DOHH2 (cell line): ENCODE measurements around the gene APOA5.

Experiments used
- H3F3A ChIP-seq: fragments of 200-600 bp; sonication (generic), shearing (Covaris generic); 2 replicates; pipeline ENCODE4 v1.6.0; 2016; ENCODE audit warnings: antibody characterized with exemption, mild to moderate bottlenecking; ENCODE audit not compliant: control insufficient read depth, insufficient read depth
- H3K27ac ChIP-seq: fragments of 200-600 bp; sonication (generic); 2 replicates; pipeline ENCODE4 v1.5.1; 2014; ENCODE audit warnings: low read depth, mild to moderate bottlenecking, low read length, moderate library complexity
- H3K27me3 ChIP-seq: fragments of 200-600 bp; sonication (generic); 2 replicates; pipeline ENCODE4 v1.6.1; 2014; ENCODE audit warnings: mild to moderate bottlenecking, low read length, mixed read lengths; ENCODE audit not compliant: control insufficient read depth
- H3K36me3 ChIP-seq: fragments of 200-600 bp; sonication (generic); 2 replicates; pipeline ENCODE4 v1.6.1; 2014; ENCODE audit warnings: mild to moderate bottlenecking, low read length, moderate library complexity, mixed read lengths; ENCODE audit not compliant: control insufficient read depth
- H3K4me1 ChIP-seq: fragments of 200-600 bp; sonication (generic); 2 replicates; pipeline ENCODE4 v1.6.1; 2014; ENCODE audit warnings: mild to moderate bottlenecking, low read length, mixed read lengths; ENCODE audit not compliant: control insufficient read depth
- H3K4me2 ChIP-seq: fragments of 200-600 bp; sonication (generic); 2 replicates; pipeline ENCODE4 v1.6.0; 2014; ENCODE audit warnings: mild to moderate bottlenecking, low read length, moderate library complexity
- H3K4me3 ChIP-seq: fragments of 200-600 bp; sonication (generic); 2 replicates; pipeline ENCODE4 v1.5.1; 2014; ENCODE audit warnings: mild to moderate bottlenecking, low read length, mixed read lengths
- H3K79me2 ChIP-seq: fragments of 200-600 bp; sonication (generic); 2 replicates; pipeline ENCODE4 v1.6.1; 2014; ENCODE audit warnings: mild to moderate bottlenecking, low read length, mixed read lengths; ENCODE audit not compliant: control insufficient read depth
- H3K9me2 ChIP-seq: fragments of 200-600 bp; sonication (generic); replicated peaks from 2 replicates; pipeline ENCODE4 v1.6.1; 2014; ENCODE audit warnings: mild to moderate bottlenecking, low read length, mixed read lengths; ENCODE audit not compliant: control insufficient read depth
- H3K9me3 ChIP-seq: fragments of 200-600 bp; sonication (generic); 2 replicates; pipeline ENCODE4 v1.6.1; 2014; ENCODE audit warnings: antibody characterized with exemption, low read length, mixed read lengths; ENCODE audit not compliant: control insufficient read depth, insufficient read depth
- H4K20me1 ChIP-seq: fragments of 200-600 bp; sonication (generic); 2 replicates; pipeline ENCODE4 v1.6.0; 2014; ENCODE audit warnings: low read depth, mild to moderate bottlenecking, antibody characterized with exemption, low read length, moderate library complexity; ENCODE audit not compliant: control insufficient read depth, insufficient read depth
- CTCF ChIP-seq: fragments of 200-600 bp; sonication (generic); IDR thresholded peaks from one replicate; pipeline ENCODE4 v1.5.1; 2014; ENCODE audit warnings: antibody characterized with exemption, mild to moderate bottlenecking, low read depth, low read length; ENCODE audit not compliant: poor library complexity, severe bottlenecking
- EZH2phosphoT487 ChIP-seq: fragments of 200-600 bp; sonication (generic); IDR thresholded peaks from 2 replicates; pipeline ENCODE4 v1.6.1; 2017; ENCODE audit warnings: borderline replicate concordance, mild to moderate bottlenecking, antibody characterized with exemption, low read length, moderate library complexity, mixed read lengths

The APOA5 gene

DNA sequence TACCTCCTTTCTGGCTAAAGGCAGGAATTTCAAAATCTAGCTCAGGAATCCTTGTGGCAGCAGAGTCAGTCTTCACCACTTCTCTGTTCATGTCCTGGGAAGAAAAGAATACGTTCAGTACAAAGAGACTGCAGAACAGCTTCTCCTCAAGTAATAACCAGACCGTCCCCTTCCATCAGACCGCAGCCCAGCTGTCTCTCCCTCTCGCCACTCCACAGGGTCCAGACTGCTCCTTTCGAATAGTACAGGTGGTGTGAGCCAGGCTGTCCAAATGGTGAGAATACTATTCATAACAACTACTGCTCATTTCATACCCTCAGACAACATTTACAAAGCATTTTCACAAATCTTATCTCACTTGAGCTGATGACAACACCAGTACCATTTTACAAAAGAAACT is 4.7 kb downstream of the APOA5 start:
- Histone ChIP-seq H3K27me3 (no peaks in the 10 kb centered on the region), H3K4me2 (peak overlapping the region; percentile 77), H3K36me3 (peaks cover 57% of the 10 kb centered on the region), H4K20me1 (no peaks in the 10 kb centered on the region), H3K4me1 (peaks cover 21% of the 10 kb centered on the region), H3K9me3 (no peaks in the 10 kb centered on the region), H3K9me2 (no peaks in the 10 kb centered on the region), H3K27ac (no peak overlapping the region), H3K4me3 (peak overlapping the region; percentile 95), H3K79me2 (peaks cover 28% of the 10 kb centered on the region), H3F3A (no peaks in the 10 kb centered on the region)
- no peak for TF ChIP-seq EZH2phosphoT487
- TF ChIP-seq CTCF = no peak

GRCh38 chr11:116786326-116786725 is 5.4 kb downstream of the APOA5 start:
- peaks cover 63% of the 10 kb centered on the region for H3K36me3 ChIP-seq
- no peaks in the 10 kb centered on the region for H3F3A ChIP-seq
- H3K4me1 ChIP-seq = peaks cover 21% of the 10 kb centered on the region
- no peaks in the 10 kb centered on the region for H4K20me1 ChIP-seq
- H3K9me3 ChIP-seq = no peaks in the 10 kb centered on the region
- peak overlapping the region; percentile 77 for H3K4me2 ChIP-seq
- peaks cover 28% of the 10 kb centered on the region for H3K79me2 ChIP-seq
- H3K4me3 ChIP-seq = peak overlapping the region; percentile 95
- H3K27ac ChIP-seq = no peak overlapping the region
- H3K27me3 ChIP-seq = no peaks in the 10 kb centered on the region
- no peak for TF ChIP-seq CTCF
- no peak for TF ChIP-seq EZH2phosphoT487
- H3K9me2 ChIP-seq = no peaks in the 10 kb centered on the region

- Histone ChIP-seq H3K4me1 (peaks cover 11% of the 10 kb centered on the region), H3K79me2 (peaks cover 24% of the 10 kb centered on the region), H3K27me3 (no peaks in the 10 kb centered on the region), H3K4me3 (no peak overlapping the region), H4K20me1 (no peaks in the 10 kb centered on the region), H3K27ac (no peak overlapping the region), H3F3A (0 out of 2 replicates have a peak, but pooled peaks cover 2% of the 10 kb centered on the region), H3K9me3 (no peaks in the 10 kb centered on the region), H3K9me2 (no peaks in the 10 kb centered on the region), H3K4me2 (no peak overlapping the region), H3K36me3 (peaks cover 97% of the 10 kb centered on the region)
- TF ChIP-seq CTCF (no peak), EZH2phosphoT487 (no peak)
These were observed 9.0 kb downstream of the APOA5 start for GRCh38 chr11:116782728-116783127.
